ENCODE measurements around the gene INSYN2A. TPM values are rescaled to one million over a fixed set of nuclear protein-coding genes. Genes with fewer than 3 reads are reported as not detected.

INSYN2A gene
- polyA plus RNA-seq, 3 donors: not detected

DNA sequence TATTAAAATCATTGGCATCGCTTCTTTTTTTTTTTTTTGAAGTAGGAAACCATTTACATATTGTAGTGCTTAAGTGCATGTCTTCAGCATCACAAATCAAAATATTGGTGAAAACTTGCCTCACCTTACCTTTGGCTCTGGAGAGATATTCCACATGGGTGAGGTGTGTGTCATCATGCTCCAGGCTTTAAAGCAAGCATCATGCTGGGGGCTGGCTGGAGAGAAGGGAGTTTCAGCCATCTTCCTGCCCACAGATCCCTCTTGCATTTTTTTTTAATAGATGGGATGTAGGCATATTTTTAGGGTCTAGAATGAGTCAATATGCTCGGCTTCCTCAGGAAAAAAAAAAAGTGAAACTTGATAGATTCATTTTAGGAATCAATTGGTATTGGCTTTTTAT, 2.3 kb upstream of the INSYN2A start:
- no peak overlapping the region for H3K9ac ChIP-seq (ENCODE audit: insufficient read depth, low read length, poor library complexity, severe bottlenecking)
- no peaks in the 10 kb centered on the region for H3K4me1 ChIP-seq (ENCODE audit: control insufficient read depth in 1 of 2, insufficient read depth in 2 of 2, low read length in 2 of 2)
- no peak overlapping the region for H3K4me3 ChIP-seq (replicated peaks in 1 of 3; ENCODE audit: low read depth in 2 of 3, low read length in 3 of 3)
- WGBS (ENCODE audit: insufficient coverage): 80% methylated on average over 1 of the region's 2 CpGs
- Mint-ChIP-seq H3K4me3 (no peak overlapping the region), H3K9me3 (peaks cover 0 to 7% (median 0%) of the 10 kb centered on the region in 7 donors), H3K27ac (no peak overlapping the region), H3K27me3 (ENCODE audit: low read depth in 3 of 3) (peaks cover 38 to 48% (median 42%) of the 10 kb centered on the region in 3 donors), H3K36me3 (no peaks in the 10 kb centered on the region), H3K4me1 (peaks cover 3% of the 10 kb centered on the region)
- H3K27ac ChIP-seq (ENCODE audit: low read depth in 1 of 2, low read length in 2 of 2): no peak overlapping the region
- no peaks in the 10 kb centered on the region for H3K9me3 ChIP-seq (replicated peaks in 1 of 2; ENCODE audit: control insufficient read depth in 1 of 2, insufficient read depth in 1 of 2, low read length in 2 of 2)
- H3K27me3 ChIP-seq (ENCODE audit: control insufficient read depth in 2 of 2, insufficient read depth in 2 of 2, low read length in 2 of 2): peaks cover 26 to 39% of the 10 kb centered on the region in 2 donors
- H4K20me1 ChIP-seq (ENCODE audit: insufficient read depth, low read length): no peaks in the 10 kb centered on the region
- no peak overlapping the region for H3K4me2 ChIP-seq (replicated peaks; ENCODE audit: extremely low read depth, low read length, poor library complexity, severe bottlenecking)
- intact Hi-C loops (cut with micrococcal nuclease): no loop called here
- H3K36me3 ChIP-seq (replicated peaks in 1 of 2; ENCODE audit: control insufficient read depth in 1 of 2, insufficient read depth in 2 of 2, low read length in 2 of 2): no peaks in the 10 kb centered on the region
- no peak for DNase-seq
- no peaks in the 10 kb centered on the region for H3K79me2 ChIP-seq (ENCODE audit: insufficient read depth, low read length)
- TF ChIP-seq, protein P1, sequence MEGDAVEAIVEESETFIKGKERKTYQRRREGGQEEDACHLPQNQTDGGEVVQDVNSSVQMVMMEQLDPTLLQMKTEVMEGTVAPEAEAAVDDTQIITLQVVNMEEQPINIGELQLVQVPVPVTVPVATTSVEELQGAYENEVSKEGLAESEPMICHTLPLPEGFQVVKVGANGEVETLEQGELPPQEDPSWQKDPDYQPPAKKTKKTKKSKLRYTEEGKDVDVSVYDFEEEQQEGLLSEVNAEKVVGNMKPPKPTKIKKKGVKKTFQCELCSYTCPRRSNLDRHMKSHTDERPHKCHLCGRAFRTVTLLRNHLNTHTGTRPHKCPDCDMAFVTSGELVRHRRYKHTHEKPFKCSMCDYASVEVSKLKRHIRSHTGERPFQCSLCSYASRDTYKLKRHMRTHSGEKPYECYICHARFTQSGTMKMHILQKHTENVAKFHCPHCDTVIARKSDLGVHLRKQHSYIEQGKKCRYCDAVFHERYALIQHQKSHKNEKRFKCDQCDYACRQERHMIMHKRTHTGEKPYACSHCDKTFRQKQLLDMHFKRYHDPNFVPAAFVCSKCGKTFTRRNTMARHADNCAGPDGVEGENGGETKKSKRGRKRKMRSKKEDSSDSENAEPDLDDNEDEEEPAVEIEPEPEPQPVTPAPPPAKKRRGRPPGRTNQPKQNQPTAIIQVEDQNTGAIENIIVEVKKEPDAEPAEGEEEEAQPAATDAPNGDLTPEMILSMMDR (IDR thresholded peaks at IDR 0.05): no peak
- no peak overlapping the region for H2AFZ ChIP-seq (ENCODE audit: insufficient read depth, low read depth, low read length, poor library complexity, severe bottlenecking)

DNA sequence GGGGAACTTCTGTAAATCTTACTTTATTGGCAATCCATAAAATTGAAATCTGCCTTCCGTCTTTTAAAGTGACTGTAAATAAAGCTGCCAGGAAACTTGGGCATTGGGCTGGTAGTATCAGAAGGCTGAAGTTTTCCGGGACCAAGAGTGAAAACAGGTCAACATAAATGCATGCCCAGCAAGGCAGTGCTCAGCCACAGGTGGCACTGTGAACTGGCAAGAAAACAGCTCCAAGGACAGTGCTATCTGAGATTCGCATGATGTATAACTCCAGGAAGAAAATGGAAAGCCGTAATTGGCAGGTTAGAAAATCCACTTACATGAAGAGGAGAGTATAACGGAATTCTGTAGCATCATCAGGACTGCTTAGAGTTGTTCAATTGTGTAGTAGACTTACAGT, 1.9 kb upstream of the INSYN2A start:
- Histone ChIP-seq H3K4me2 (replicated peaks; ENCODE audit: extremely low read depth, low read length, poor library complexity, severe bottlenecking) (no peak overlapping the region), H3K4me3 (replicated peaks in 1 of 3; ENCODE audit: low read depth in 2 of 3, low read length in 3 of 3) (no peak overlapping the region), H3K4me1 (ENCODE audit: control insufficient read depth in 1 of 2, insufficient read depth in 2 of 2, low read length in 2 of 2) (no peaks in the 10 kb centered on the region), H3K9ac (ENCODE audit: insufficient read depth, low read length, poor library complexity, severe bottlenecking) (no peak overlapping the region), H3K79me2 (ENCODE audit: insufficient read depth, low read length) (no peaks in the 10 kb centered on the region), H4K20me1 (ENCODE audit: insufficient read depth, low read length) (no peaks in the 10 kb centered on the region), H3K27me3 (ENCODE audit: control insufficient read depth in 2 of 2, insufficient read depth in 2 of 2, low read length in 2 of 2) (peaks cover 30 to 43% of the 10 kb centered on the region in 2 donors), H3K27ac (ENCODE audit: low read depth in 1 of 2, low read length in 2 of 2) (no peak overlapping the region), H2AFZ (ENCODE audit: insufficient read depth, low read depth, low read length, poor library complexity, severe bottlenecking) (no peak overlapping the region), H3K9me3 (replicated peaks in 1 of 2; ENCODE audit: control insufficient read depth in 1 of 2, insufficient read depth in 1 of 2, low read length in 2 of 2) (no peaks in the 10 kb centered on the region), H3K36me3 (replicated peaks in 1 of 2; ENCODE audit: control insufficient read depth in 1 of 2, insufficient read depth in 2 of 2, low read length in 2 of 2) (no peaks in the 10 kb centered on the region)
- H3K4me3 Mint-ChIP-seq: no peak overlapping the region
- H3K9me3 Mint-ChIP-seq: peaks cover 0 to 7% (median 0%) of the 10 kb centered on the region in 7 donors
- H3K36me3 Mint-ChIP-seq: no peaks in the 10 kb centered on the region
- H3K4me1 Mint-ChIP-seq: peaks cover 3% of the 10 kb centered on the region
- 91% methylated on average over 3 of the region's 5 CpGs for WGBS (ENCODE audit: insufficient coverage)
- intact Hi-C loops (cut with micrococcal nuclease): no loop called here
- TF ChIP-seq, protein P1 (IDR thresholded peaks at IDR 0.05): no peak
- no peak overlapping the region for H3K27ac Mint-ChIP-seq
- DNase-seq: no peak
- H3K27me3 Mint-ChIP-seq (ENCODE audit: low read depth in 3 of 3): peaks cover 38 to 52% (median 44%) of the 10 kb centered on the region in 3 donors
